ENCODE results near the gene GUSB. TPM values are rescaled to one million over a fixed set of nuclear protein-coding genes. Genes with fewer than 3 reads are reported as not detected.
"Not testable (repeated sequence)": the region's sequence is repeated elsewhere in the genome, so short reads cannot be mapped to it uniquely, and the experiment has no call there.

The GUSB gene
- total RNA-seq, 2 donors from 2014 or later = 18.7 to 23.4 TPM

- H3K4me3 ChIP-seq = no peak overlapping the region
- no peak for DNase-seq (ENCODE audit: low spot score)
- no peak for ATAC-seq (ENCODE audit: insufficient number of reproducible peaks, low FRiP score, low read depth)
- H3K27ac ChIP-seq = no peak overlapping the region
- no peaks in the 10 kb centered on the region for H3K9me3 ChIP-seq
- H3K4me1 ChIP-seq (ENCODE audit: control insufficient read depth in 1 of 2, low read depth in 2 of 2) = no peaks in the 10 kb centered on the region
- H3K36me3 ChIP-seq = peaks cover 64% of the 10 kb centered on the region
- TF ChIP-seq CTCF (IDR thresholded peaks at IDR 0.05) = no peak
- H3K27me3 ChIP-seq (replicated peaks; ENCODE audit: insufficient read depth) = no peaks in the 10 kb centered on the region
These were observed 9.0 kb downstream of the GUSB start for GRCh38 chr7:65972976-65973375.

GRCh38 chr7:65971021-65971420 lies 11.0 kb downstream of the GUSB start:
- H3K4me1 ChIP-seq (ENCODE audit: control insufficient read depth in 1 of 2, low read depth in 2 of 2) = no peaks in the 10 kb centered on the region
- no peak for ATAC-seq (ENCODE audit: insufficient number of reproducible peaks, low FRiP score, low read depth)
- H3K9me3 ChIP-seq = no peaks in the 10 kb centered on the region
- H3K27me3 ChIP-seq (replicated peaks; ENCODE audit: insufficient read depth) = no peaks in the 10 kb centered on the region
- no peak overlapping the region for H3K27ac ChIP-seq
- no peak for DNase-seq (ENCODE audit: low spot score)
- no peak overlapping the region for H3K4me3 ChIP-seq
- H3K36me3 ChIP-seq = peaks cover 81% of the 10 kb centered on the region
- TF ChIP-seq CTCF (IDR thresholded peaks at IDR 0.05) = no peak

GRCh38 chr7:65968256-65969185 lies 13.5 kb downstream of the GUSB start:
- no peak overlapping the region for H3K4me3 ChIP-seq
- DNase-seq (ENCODE audit: low spot score) (no peak), ATAC-seq (ENCODE audit: insufficient number of reproducible peaks, low FRiP score, low read depth) (no peak)
- TF ChIP-seq CTCF (IDR thresholded peaks at IDR 0.05) = no peak
- no peaks in the 10 kb centered on the region for H3K9me3 ChIP-seq
- no peak overlapping the region for H3K27ac ChIP-seq
- no peaks in the 10 kb centered on the region for H3K4me1 ChIP-seq (ENCODE audit: control insufficient read depth in 1 of 2, low read depth in 2 of 2)
- peaks cover 83% of the 10 kb centered on the region for H3K36me3 ChIP-seq
- no peaks in the 10 kb centered on the region for H3K27me3 ChIP-seq (replicated peaks; ENCODE audit: insufficient read depth)

- no peaks in the 10 kb centered on the region for H3K9me3 ChIP-seq
- H3K36me3 ChIP-seq = peaks cover 80% of the 10 kb centered on the region
- DNase-seq (ENCODE audit: low spot score) = no peak
- no peaks in the 10 kb centered on the region for H3K4me1 ChIP-seq (ENCODE audit: control insufficient read depth in 1 of 2, low read depth in 2 of 2)
- no peaks in the 10 kb centered on the region for H3K27me3 ChIP-seq (replicated peaks; ENCODE audit: insufficient read depth)
- TF ChIP-seq CTCF (IDR thresholded peaks at IDR 0.05) = no peak
- no peak for ATAC-seq (ENCODE audit: insufficient number of reproducible peaks, low FRiP score, low read depth)
- H3K27ac ChIP-seq = no peak overlapping the region
- H3K4me3 ChIP-seq = no peak overlapping the region
These were observed 14.5 kb downstream of the GUSB start for GRCh38 chr7:65967361-65968155.

DNA sequence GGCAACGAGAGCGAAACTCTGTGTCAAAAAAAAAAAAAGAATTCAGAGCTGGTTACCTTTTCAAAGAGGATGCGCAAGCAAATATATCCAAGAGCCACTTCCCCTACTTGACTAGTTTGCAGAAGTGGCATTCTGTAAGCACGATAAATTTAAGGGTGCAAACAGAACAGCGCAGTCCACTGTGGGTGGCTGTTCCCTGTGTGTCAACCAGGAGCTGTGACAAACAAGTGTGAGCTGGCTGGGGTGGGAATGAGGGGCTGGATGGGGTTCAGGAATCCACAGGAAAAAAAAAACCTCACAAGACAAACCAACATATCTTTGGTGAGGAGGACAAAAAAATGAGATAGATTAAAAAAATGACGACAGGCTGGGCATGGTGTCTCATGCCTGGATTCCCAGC lies 15.9 kb downstream of the GUSB start:
- no peak for TF ChIP-seq CTCF (IDR thresholded peaks at IDR 0.05)
- no peak for DNase-seq (ENCODE audit: low spot score)

DNA sequence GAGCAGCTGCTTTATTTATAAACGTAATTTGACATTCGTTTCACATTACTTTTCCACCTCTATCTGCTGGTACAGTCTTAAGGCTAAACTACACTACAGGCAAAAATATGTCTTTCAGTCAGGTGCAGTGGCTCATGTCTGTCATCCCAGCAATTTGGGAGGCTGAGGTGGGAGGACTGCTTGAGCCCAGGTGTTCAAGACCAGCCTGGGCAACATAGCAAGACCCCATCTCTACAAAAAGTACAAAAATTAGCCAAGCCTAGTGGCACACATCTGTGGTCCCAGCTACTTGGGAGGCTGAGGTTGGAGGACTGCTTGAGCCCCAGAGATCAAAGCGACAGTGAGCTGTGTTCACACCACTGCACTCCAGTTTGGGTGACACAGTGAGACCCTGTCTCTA lies 17.3 kb downstream of the GUSB start:
- not testable (repeated sequence) for H3K27me3 ChIP-seq (replicated peaks; ENCODE audit: insufficient read depth); H3K4me3 ChIP-seq; H3K4me1 ChIP-seq (ENCODE audit: control insufficient read depth in 1 of 2, low read depth in 2 of 2); DNase-seq (ENCODE audit: low spot score); ATAC-seq (ENCODE audit: insufficient number of reproducible peaks, low FRiP score, low read depth); H3K27ac ChIP-seq; H3K9me3 ChIP-seq
- peaks cover 75% of the 10 kb centered on the region for H3K36me3 ChIP-seq

More for the DNA sequence above, 15.9 kb downstream of the GUSB start:
- Histone ChIP-seq H3K36me3 (peaks cover 79% of the 10 kb centered on the region), H3K9me3 (no peaks in the 10 kb centered on the region), H3K4me1 (ENCODE audit: control insufficient read depth in 1 of 2, low read depth in 2 of 2) (no peaks in the 10 kb centered on the region), H3K27ac (no peak overlapping the region), H3K4me3 (no peak overlapping the region), H3K27me3 (replicated peaks; ENCODE audit: insufficient read depth) (no peaks in the 10 kb centered on the region)
- ATAC-seq (ENCODE audit: insufficient number of reproducible peaks, low FRiP score, low read depth) = no peak
